Nephron (organoid): ENCODE measurements around the gene RAB39A.

Experiments used
- H3K27ac Mint-ChIP-seq, 3 experiments: 2 replicates each; pipeline ENCODE4 v1.8.0; 2020; ENCODE audit warnings: mixed read lengths in 3 of 3, mild to moderate bottlenecking in 2 of 3, moderate library complexity in 1 of 3
- H3K27me3 Mint-ChIP-seq: 2 replicates; pipeline ENCODE4 v1.8.0; 2021; ENCODE audit warnings: low read depth, mild to moderate bottlenecking, moderate library complexity, mixed read lengths
- H3K36me3 Mint-ChIP-seq: 2 replicates; pipeline ENCODE4 v1.8.0; 2020; ENCODE audit warnings: low read depth, mixed read lengths
- H3K4me1 Mint-ChIP-seq: 2 replicates; pipeline ENCODE4 v1.8.0; 2020; ENCODE audit warnings: mixed read lengths
- H3K4me3 Mint-ChIP-seq, 3 experiments: 2 replicates each; pipeline ENCODE4 v1.8.0; 2020; ENCODE audit warnings: mild to moderate bottlenecking in 3 of 3, mixed read lengths in 3 of 3, moderate library complexity in 2 of 3
- H3K9me3 Mint-ChIP-seq: 2 replicates; pipeline ENCODE4 v1.8.0; 2020; ENCODE audit warnings: mixed read lengths
- TF ChIP-seq, protein P1 (sequence below), 3 experiments: fragments of 200-600 bp; sonication (generic); IDR thresholded peaks; one replicate each; pipeline ENCODE4 v1.5.0; 2021; ENCODE audit warnings: antibody characterized with exemption in 3 of 3; ENCODE audit not compliant: unreplicated experiment in 3 of 3

The RAB39A gene

DNA sequence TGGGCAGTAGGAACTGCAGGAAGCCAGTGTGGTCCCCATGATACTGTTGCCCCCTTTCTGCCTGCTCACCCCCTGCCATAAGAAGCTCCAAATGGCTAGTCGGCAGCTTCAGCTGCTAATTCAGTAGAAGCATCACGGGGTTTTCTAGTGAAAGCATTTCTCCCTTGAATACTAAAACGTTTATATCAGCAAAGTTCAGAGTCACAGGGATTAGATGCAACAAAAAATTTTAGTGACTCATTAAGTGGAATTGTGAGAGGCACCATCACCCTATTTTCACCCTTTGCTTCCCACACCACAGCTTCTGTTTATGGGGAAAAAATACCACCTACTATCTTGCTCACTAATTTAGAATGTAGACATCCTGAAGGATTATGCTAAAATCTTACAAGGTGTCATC lies 25.2 kb downstream of the RAB39A start:
- Mint-ChIP-seq H3K27me3 (no peaks in the 10 kb centered on the region), H3K36me3 (no peaks in the 10 kb centered on the region), H3K4me3 (no peak overlapping the region), H3K4me1 (no peaks in the 10 kb centered on the region), H3K9me3 (no peaks in the 10 kb centered on the region), H3K27ac (no peak overlapping the region)
- TF ChIP-seq, protein P1, sequence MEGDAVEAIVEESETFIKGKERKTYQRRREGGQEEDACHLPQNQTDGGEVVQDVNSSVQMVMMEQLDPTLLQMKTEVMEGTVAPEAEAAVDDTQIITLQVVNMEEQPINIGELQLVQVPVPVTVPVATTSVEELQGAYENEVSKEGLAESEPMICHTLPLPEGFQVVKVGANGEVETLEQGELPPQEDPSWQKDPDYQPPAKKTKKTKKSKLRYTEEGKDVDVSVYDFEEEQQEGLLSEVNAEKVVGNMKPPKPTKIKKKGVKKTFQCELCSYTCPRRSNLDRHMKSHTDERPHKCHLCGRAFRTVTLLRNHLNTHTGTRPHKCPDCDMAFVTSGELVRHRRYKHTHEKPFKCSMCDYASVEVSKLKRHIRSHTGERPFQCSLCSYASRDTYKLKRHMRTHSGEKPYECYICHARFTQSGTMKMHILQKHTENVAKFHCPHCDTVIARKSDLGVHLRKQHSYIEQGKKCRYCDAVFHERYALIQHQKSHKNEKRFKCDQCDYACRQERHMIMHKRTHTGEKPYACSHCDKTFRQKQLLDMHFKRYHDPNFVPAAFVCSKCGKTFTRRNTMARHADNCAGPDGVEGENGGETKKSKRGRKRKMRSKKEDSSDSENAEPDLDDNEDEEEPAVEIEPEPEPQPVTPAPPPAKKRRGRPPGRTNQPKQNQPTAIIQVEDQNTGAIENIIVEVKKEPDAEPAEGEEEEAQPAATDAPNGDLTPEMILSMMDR (IDR thresholded peaks at IDR 0.05; ENCODE audit: unreplicated experiment in 3 of 3) = no peak

DNA sequence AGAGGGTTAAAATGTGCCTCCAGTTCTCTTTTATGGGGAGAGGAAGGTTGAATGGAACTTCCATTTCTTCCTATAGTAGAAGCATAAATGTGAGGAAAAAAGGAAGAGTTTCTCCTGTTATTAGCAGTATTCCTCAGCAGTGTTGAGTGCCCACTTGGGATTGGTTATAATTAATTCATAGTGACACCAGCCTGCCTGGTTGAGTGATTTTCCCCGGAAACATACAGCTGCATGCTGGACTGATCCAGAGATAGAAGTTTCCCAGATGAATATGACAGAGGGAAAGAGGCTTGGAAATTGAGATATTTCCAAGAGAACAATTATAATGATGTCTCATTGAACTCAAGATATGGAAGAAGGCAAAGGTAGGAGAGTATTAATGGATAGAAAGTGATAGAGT lies 28.3 kb downstream of the RAB39A start:
- Mint-ChIP-seq H3K27ac (no peak overlapping the region), H3K4me1 (no peaks in the 10 kb centered on the region), H3K4me3 (no peak overlapping the region), H3K9me3 (no peaks in the 10 kb centered on the region), H3K27me3 (no peaks in the 10 kb centered on the region), H3K36me3 (no peaks in the 10 kb centered on the region)
- TF ChIP-seq, protein P1 (IDR thresholded peaks at IDR 0.05; ENCODE audit: unreplicated experiment in 3 of 3) = no peak

DNA sequence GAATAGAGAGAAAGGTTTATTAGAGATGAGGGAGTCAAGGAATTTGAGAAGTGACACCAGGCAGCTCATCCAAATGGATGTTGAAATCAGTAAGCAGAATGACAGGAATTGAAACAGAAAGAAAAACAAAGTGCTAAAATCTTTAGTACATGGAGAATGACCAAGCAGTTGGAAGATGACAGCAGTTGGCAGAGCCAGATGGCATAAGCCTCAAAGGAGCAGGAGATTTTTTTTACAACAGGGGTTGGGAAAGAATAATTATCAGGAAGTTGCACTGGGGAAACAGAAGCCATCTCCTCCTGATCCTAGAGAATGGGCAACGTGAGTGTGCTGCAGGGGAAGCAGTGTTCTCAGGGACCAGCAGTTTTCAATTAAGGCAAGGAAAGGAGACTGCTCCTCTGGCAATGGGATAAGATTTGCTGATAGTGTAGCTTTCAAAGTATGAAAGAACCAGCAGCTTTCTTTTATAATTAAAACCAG lies 28.9 kb downstream of the RAB39A start:
- TF ChIP-seq, protein P1 (IDR thresholded peaks at IDR 0.05; ENCODE audit: unreplicated experiment in 3 of 3) = no peak
- Mint-ChIP-seq H3K4me1 (no peaks in the 10 kb centered on the region), H3K4me3 (no peak overlapping the region), H3K36me3 (no peaks in the 10 kb centered on the region), H3K9me3 (no peaks in the 10 kb centered on the region), H3K27ac (peak overlapping the region in 1 of 3 experiments; percentile 24), H3K27me3 (no peaks in the 10 kb centered on the region)

DNA sequence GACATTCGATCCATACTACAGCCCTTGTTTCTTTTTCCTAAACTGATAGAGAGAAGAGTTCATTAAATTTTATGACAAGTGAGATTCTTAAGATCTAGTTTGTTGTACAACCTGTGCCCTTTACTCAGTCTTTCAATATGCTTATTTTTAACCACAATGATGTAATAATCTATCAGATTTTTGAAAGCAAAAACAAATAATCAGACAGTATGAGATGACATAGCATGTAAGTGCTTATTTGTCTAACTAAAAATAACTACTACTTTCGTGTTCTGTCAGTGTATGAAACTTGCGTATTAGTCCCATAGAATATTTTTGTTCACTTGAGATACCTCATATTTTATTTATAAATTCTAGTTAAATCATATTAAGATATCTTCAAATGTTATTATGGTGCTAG lies 33.2 kb downstream of the RAB39A start:
- H3K9me3 Mint-ChIP-seq = no peaks in the 10 kb centered on the region
- H3K36me3 Mint-ChIP-seq = no peaks in the 10 kb centered on the region
- no peak overlapping the region for H3K4me3 Mint-ChIP-seq
- H3K27me3 Mint-ChIP-seq = no peaks in the 10 kb centered on the region
- TF ChIP-seq, protein P1 (IDR thresholded peaks at IDR 0.05; ENCODE audit: unreplicated experiment in 3 of 3) = no peak
- no peak overlapping the region for H3K27ac Mint-ChIP-seq
- no peaks in the 10 kb centered on the region for H3K4me1 Mint-ChIP-seq

DNA sequence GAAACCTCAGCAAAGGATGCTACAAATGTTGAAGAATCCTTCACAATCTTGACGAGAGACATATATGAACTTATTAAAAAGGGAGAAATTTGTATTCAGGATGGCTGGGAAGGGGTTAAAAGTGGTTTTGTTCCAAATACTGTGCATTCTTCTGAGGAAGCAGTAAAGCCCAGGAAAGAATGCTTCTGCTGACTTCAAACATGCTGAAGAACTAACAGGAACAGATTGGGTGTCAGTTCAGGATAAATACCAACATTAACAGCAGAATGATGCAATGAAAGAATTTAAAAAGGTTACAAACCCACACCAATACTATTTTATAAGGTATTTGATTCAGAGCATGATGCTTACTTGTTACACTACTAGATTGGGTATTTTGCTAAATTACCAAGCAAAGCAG lies 33.9 kb downstream of the RAB39A start:
- Mint-ChIP-seq H3K9me3 (no peaks in the 10 kb centered on the region), H3K4me3 (no peak overlapping the region), H3K4me1 (no peaks in the 10 kb centered on the region)

DNA sequence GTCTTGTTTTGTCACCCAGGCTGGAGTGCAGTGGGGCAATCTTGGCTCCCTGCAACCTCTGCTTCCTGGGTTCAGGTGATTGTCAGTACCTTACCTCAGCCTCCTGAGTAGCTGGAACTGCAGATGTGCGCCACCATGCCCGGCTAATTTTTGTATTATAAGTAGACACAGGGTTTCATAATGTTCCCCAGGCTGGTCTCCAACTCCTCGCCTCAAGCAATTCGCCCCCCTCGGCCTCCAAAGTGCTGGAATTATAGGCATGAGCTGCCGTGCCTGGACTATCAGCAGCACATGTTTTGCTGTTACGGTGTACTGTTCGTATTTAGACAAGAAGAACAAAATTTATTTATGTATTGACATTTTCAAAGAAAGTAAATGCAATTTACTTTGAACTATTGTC lies 34.8 kb downstream of the RAB39A start:
- TF ChIP-seq, protein P1 (IDR thresholded peaks at IDR 0.05; ENCODE audit: unreplicated experiment in 3 of 3) = no peak
- H3K9me3 Mint-ChIP-seq = no peaks in the 10 kb centered on the region
- no peak overlapping the region for H3K4me3 Mint-ChIP-seq
- H3K27me3 Mint-ChIP-seq = no peaks in the 10 kb centered on the region
- H3K4me1 Mint-ChIP-seq = no peaks in the 10 kb centered on the region
- no peak overlapping the region for H3K27ac Mint-ChIP-seq
- no peaks in the 10 kb centered on the region for H3K36me3 Mint-ChIP-seq

More for the DNA sequence above, 33.9 kb downstream of the RAB39A start:
- H3K36me3 Mint-ChIP-seq = no peaks in the 10 kb centered on the region
- TF ChIP-seq, protein P1 (IDR thresholded peaks at IDR 0.05; ENCODE audit: unreplicated experiment in 3 of 3) = no peak
- H3K27me3 Mint-ChIP-seq = no peaks in the 10 kb centered on the region
- no peak overlapping the region for H3K27ac Mint-ChIP-seq
